GM12873 (cell line): ENCODE measurements around the gene ERICH2.
A peak's percentile ranks its signal among the peaks of the same experiment; 100 is the strongest.

Experiments
- CTCF ChIP-seq: IDR thresholded peaks from 2 replicates; pipeline ENCODE4 v1.5.1; 2012; ENCODE audit warnings: low read depth, mild to moderate bottlenecking, moderate library complexity, low read length, control low read depth; ENCODE audit not compliant: insufficient read depth; ENCODE audit errors: missing control alignments

ERICH2 gene

GRCh38 chr2:170770008-170770605 lies at the start of gene ERICH2:
TSS of gene ERICH2 (plus strand) at chr2:170770378. CDS start at chr2:170770682, 304 bp downstream.
- TF ChIP-seq CTCF = peak; percentile 12

- no peak for TF ChIP-seq CTCF
These were observed 48.5 kb upstream of the ERICH2 start for GRCh38 chr2:170721678-170722077.

- TF ChIP-seq CTCF = no peak
These were observed 47.9 kb upstream of the ERICH2 start for GRCh38 chr2:170722301-170722700.

- TF ChIP-seq CTCF = no peak
These were observed 46.7 kb upstream of the ERICH2 start for GRCh38 chr2:170723446-170723958.

GRCh38 chr2:170733798-170734600 lies 36.2 kb upstream of the ERICH2 start:
- no peak for TF ChIP-seq CTCF

- no peak for TF ChIP-seq CTCF
These were observed 33.5 kb upstream of the ERICH2 start for GRCh38 chr2:170736628-170737027.

GRCh38 chr2:170737406-170737805 lies 32.8 kb upstream of the ERICH2 start:
- no peak for TF ChIP-seq CTCF
